OCI-LY3 (cell line): ENCODE measurements around the gene MINDY3.

Experiments used
- H2AFZ ChIP-seq: fragments of 200-600, 300-600 bp; shearing (Covaris generic); 2 replicates; pipeline ENCODE4 v1.6.0; 2014; ENCODE audit warnings: antibody characterized with exemption, low read depth, low read length
- H3K27ac ChIP-seq: fragments of 200-600, 300-600 bp; sonication (generic); 2 replicates; pipeline ENCODE4 v1.5.1; 2014; ENCODE audit warnings: mild to moderate bottlenecking, low read length, moderate library complexity, mixed read lengths
- H3K27me3 ChIP-seq: fragments of 200-600, 300-600 bp; sonication (generic); 2 replicates; pipeline ENCODE4 v1.6.1; 2014; ENCODE audit warnings: low read depth, low read length, mixed read lengths
- H3K36me3 ChIP-seq: fragments of 200-600, 300-600 bp; sonication (generic); replicated peaks from 2 replicates; pipeline ENCODE3; 2014; ENCODE audit warnings: low read depth, low read length, mixed read lengths
- H3K4me1 ChIP-seq: fragments of 300-600, 200-600 bp; sonication (generic); 2 replicates; pipeline ENCODE4 v1.6.1; 2014; ENCODE audit warnings: low read length, mixed read lengths
- H3K4me2 ChIP-seq: fragments of 200-600, 300-600 bp; sonication (generic); 2 replicates; pipeline ENCODE4 v1.6.1; 2014; ENCODE audit warnings: low read length, mixed read lengths
- H3K4me3 ChIP-seq: fragments of 300-600, 200-600 bp; sonication (generic); 2 replicates; pipeline ENCODE4 v1.5.1; 2014; ENCODE audit warnings: antibody characterized with exemption, mild to moderate bottlenecking, low read length, moderate library complexity
- H3K79me2 ChIP-seq: fragments of 300-600, 200-600 bp; shearing (Covaris generic); 2 replicates; pipeline ENCODE4 v1.6.1; 2014; ENCODE audit warnings: mild to moderate bottlenecking, low read length, mixed read lengths
- H3K9ac ChIP-seq: fragments of 300-600, 200-600 bp; shearing (Covaris generic); 2 replicates; pipeline ENCODE4 v1.6.0; 2014; ENCODE audit warnings: mild to moderate bottlenecking, low read length, moderate library complexity
- H3K9me3 ChIP-seq: fragments of 200-600, 300-600 bp; shearing (Covaris generic); 2 replicates; pipeline ENCODE4 v1.6.1; 2014; ENCODE audit warnings: low read length, mixed read lengths; ENCODE audit not compliant: insufficient read depth
- H4K20me1 ChIP-seq: fragments of 200-600, 300-600 bp; sonication (generic); 2 replicates; pipeline ENCODE4 v1.6.1; 2016; ENCODE audit warnings: low read length, mixed read lengths; ENCODE audit not compliant: insufficient read depth
- CTCF ChIP-seq: fragments of 200-600, 300-600 bp; sonication (generic); IDR thresholded peaks from 2 replicates; pipeline ENCODE4 v1.5.1; 2014; ENCODE audit warnings: antibody characterized with exemption, low read length, low read depth
- EZH2phosphoT487 ChIP-seq: fragments of 200-600 bp; shearing (Covaris generic); IDR thresholded peaks from 2 replicates; pipeline ENCODE4 v1.6.1; 2018; ENCODE audit warnings: antibody characterized with exemption, mixed run types, low read depth

MINDY3 gene

GRCh38 chr10:15747632-15748031 is 112.7 kb downstream of the MINDY3 start:
- H3K4me1 ChIP-seq = no peaks in the 10 kb centered on the region
- H2AFZ ChIP-seq = no peak overlapping the region
- H3K27me3 ChIP-seq = no peaks in the 10 kb centered on the region
- no peak overlapping the region for H3K9ac ChIP-seq
- H4K20me1 ChIP-seq = no peaks in the 10 kb centered on the region
- no peaks in the 10 kb centered on the region for H3K79me2 ChIP-seq
- no peak for TF ChIP-seq CTCF
- no peak for TF ChIP-seq EZH2phosphoT487
- no peak overlapping the region for H3K4me2 ChIP-seq
- no peaks in the 10 kb centered on the region for H3K36me3 ChIP-seq
- no peak overlapping the region for H3K4me3 ChIP-seq
- H3K9me3 ChIP-seq = no peaks in the 10 kb centered on the region
- no peak overlapping the region for H3K27ac ChIP-seq

DNA sequence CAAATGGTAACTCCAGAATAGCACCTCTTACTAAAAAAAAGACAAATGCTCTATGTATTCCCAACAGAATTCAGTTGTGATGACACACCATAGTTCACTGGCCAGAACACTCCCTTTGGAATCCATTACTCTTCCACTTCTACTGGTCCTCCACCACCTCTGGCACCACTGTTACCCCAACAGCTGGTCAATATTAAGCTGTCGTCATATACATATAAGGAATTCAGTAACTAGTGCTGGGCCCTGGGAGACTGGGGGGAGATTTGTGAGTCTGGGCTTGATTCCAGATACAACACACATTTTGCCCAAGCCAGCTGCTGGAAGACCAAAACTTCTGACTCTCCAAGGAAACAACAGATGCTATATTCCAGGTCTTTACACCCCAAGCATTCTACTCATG is 114.6 kb downstream of the MINDY3 start:
- no peaks in the 10 kb centered on the region for H3K36me3 ChIP-seq
- no peak overlapping the region for H3K9ac ChIP-seq
- H3K4me1 ChIP-seq = no peaks in the 10 kb centered on the region
- no peak overlapping the region for H3K27ac ChIP-seq
- H3K27me3 ChIP-seq = no peaks in the 10 kb centered on the region
- no peak overlapping the region for H2AFZ ChIP-seq
- no peak for TF ChIP-seq EZH2phosphoT487
- TF ChIP-seq CTCF = no peak
- no peaks in the 10 kb centered on the region for H3K79me2 ChIP-seq
- H3K4me3 ChIP-seq = no peak overlapping the region
- H3K9me3 ChIP-seq = no peaks in the 10 kb centered on the region
- H3K4me2 ChIP-seq = no peak overlapping the region
- no peaks in the 10 kb centered on the region for H4K20me1 ChIP-seq

DNA sequence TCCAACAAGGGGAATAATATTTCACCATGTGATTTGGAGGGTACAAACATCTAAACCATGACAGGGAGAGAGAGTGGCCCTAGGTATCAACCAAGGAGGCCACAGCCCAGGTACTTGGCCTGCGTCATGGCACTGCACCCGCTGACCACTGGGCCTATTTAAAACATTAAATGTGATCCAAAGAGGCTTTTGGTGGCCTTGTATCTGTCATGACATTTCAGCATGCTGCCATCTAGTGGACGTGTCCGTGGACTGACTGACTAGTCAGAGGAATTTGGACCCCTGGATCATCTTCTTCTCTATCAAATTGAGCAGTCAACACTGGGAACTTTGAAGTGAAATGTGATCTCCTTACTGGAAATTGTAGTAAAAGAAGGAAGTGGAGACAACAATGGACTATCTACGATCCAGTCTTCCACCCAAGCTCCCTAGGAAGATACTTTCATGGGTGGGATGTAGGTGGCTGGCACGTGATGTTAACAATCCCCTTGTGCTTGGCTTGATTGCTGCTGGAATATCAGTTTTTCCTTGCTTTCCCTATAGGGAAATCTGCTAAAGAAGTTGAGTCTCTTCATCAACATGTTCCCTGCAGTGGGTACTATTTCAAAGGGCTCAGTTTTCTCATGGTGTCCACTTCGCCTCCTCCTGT is 116.0 kb downstream of the MINDY3 start:
- Histone ChIP-seq H4K20me1 (no peaks in the 10 kb centered on the region), H3K4me2 (no peak overlapping the region), H3K9me3 (no peaks in the 10 kb centered on the region), H3K4me3 (no peak overlapping the region), H3K4me1 (no peaks in the 10 kb centered on the region), H3K9ac (no peak overlapping the region), H3K27ac (no peak overlapping the region), H3K27me3 (no peaks in the 10 kb centered on the region), H3K79me2 (no peaks in the 10 kb centered on the region), H2AFZ (no peak overlapping the region), H3K36me3 (no peaks in the 10 kb centered on the region)
- TF ChIP-seq EZH2phosphoT487 (no peak), CTCF (peak; percentile 63)

GRCh38 chr10:15743443-15743842 is 116.9 kb downstream of the MINDY3 start:
- H3K27ac ChIP-seq = no peak overlapping the region

More at GRCh38 chr10:15743443-15743842, 116.9 kb downstream of the MINDY3 start:
- Histone ChIP-seq H3K27me3 (no peaks in the 10 kb centered on the region), H3K36me3 (no peaks in the 10 kb centered on the region), H3K9ac (no peak overlapping the region), H3K79me2 (no peaks in the 10 kb centered on the region), H4K20me1 (no peaks in the 10 kb centered on the region), H3K9me3 (no peaks in the 10 kb centered on the region), H2AFZ (no peak overlapping the region), H3K4me2 (no peak overlapping the region), H3K4me1 (no peaks in the 10 kb centered on the region), H3K4me3 (no peak overlapping the region)
- TF ChIP-seq CTCF (no peak), EZH2phosphoT487 (no peak)
